ES-I3 (cell line): ENCODE data around the gene CAMTA2.
A peak's percentile ranks its signal among the peaks of the same experiment; 100 is the strongest.

ENCODE experiments used
- H3K36me3 ChIP-seq: 2 replicates; pipeline ENCODE4 v1.6.1; 2013; ENCODE audit warnings: mild to moderate bottlenecking, low read length, control low read depth, moderate library complexity; ENCODE audit not compliant: insufficient read depth
- H3K4me1 ChIP-seq: 2 replicates; pipeline ENCODE4 v1.6.1; 2013; ENCODE audit warnings: mild to moderate bottlenecking, control low read depth, low read length; ENCODE audit not compliant: insufficient read depth
- H3K9ac ChIP-seq: 2 replicates; pipeline ENCODE4 v1.6.1; 2013; ENCODE audit warnings: low read depth, mild to moderate bottlenecking, low read length, moderate library complexity
- H3K9me3 ChIP-seq: 2 replicates; pipeline ENCODE4 v1.6.1; 2013; ENCODE audit warnings: mild to moderate bottlenecking, low read length, moderate library complexity; ENCODE audit not compliant: control insufficient read depth, insufficient read depth

CAMTA2 gene

DNA sequence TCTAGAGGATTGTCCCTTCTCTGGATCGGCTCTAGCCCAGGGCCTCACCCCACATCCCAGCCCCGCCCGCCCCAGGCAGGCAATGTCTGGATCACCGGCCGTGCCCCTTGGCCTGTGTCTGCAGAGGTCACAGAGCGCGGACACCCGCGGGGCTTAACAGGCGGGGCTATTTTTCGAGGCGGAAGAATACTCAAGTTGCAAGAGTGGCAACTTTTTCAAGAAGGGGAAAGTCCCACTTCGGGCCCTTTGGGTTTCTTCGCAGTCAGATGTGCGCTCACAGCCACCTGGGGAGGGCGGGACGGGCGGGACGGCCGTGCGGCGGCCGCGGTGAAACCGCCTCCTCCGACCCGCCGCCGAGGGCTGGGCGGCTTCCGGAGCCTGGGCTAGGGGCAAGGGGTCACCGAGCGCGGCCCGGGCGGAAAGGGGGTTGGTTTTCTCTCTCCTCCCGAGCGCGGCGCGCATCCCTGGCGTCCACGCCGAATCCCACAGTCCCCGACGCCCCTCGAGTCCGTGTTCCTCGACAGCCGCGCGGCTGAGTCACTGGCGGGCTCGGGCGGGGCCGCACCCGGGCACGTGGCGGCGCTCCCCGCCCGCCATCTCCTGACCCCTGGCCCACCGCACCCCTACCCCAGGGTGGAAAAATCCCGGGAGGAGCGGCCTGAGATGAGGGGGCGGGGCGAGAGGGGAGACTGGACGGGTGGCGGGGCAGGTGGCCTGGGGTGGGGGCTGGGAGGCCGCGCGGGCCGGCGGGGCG, 38.0 kb downstream of the CAMTA2 start:
- Histone ChIP-seq H3K9ac (peak overlapping the region; percentile 76), H3K36me3 (peaks cover 9% of the 10 kb centered on the region), H3K9me3 (no peaks in the 10 kb centered on the region), H3K4me1 (peaks cover 22% of the 10 kb centered on the region)

DNA sequence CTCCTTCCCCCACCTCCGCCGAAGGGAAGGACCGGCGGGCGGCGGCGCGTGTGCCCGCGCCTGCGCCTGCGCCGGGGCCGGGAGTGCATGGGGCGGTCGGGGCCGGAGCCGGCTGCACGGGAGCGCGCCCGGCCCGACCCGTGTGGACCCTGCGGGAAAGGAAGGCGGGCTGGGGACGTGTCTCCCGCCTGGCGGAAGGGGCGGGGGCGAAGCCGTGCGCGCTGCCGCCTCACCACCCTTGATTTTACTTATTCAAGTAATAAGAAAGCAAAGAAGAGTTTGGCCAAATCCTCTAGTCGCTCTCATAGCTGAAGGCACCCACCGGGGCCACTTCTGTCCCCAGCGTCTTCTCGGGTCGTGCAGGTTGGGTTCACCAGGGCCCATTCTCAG, 38.5 kb downstream of the CAMTA2 start:
- H3K4me1 ChIP-seq = peaks cover 25% of the 10 kb centered on the region
- H3K36me3 ChIP-seq = peaks cover 9% of the 10 kb centered on the region
- no peaks in the 10 kb centered on the region for H3K9me3 ChIP-seq
- peak overlapping the region; percentile 76 for H3K9ac ChIP-seq

DNA sequence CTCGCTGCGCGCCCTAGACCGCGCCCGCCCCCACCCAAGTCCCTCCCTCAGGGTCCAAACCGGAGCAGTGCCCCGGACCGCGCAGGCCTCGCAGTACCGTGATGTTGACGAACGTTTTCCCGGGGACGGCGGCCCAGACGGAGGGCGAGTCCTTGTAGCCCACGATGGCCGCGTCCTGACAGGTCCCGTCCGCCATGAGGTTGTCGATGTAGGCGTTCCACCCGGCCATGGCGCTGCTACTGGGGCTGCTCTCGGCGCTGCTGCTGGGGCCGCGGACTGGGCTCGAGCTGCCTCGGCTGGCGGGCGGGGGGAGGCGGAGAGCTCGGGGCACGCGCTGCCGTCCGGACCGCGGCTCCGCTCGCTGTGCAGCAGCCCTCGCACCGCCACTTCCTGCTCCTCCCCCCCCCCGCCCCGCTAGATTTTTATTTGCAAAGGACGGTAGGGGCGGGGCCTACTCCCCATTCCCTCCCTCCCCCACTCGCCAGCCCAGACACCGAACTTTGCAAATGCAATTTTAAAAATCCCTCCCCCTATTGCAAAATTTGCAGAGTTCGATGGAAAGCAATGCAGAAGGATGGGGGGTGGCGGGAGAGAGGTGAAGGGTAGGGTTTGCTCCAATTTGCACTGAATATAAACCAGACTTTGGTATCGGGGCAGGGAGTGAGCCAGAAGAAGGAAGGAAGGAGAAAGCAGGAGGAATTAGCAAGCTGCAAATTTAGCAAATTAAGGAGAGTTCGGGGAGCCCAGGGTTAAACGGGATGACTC, 39.1 kb downstream of the CAMTA2 start, which contains the start of gene PFN1:
Gene PFN1 (minus strand): TSS at position 365 of the 765 bp plus-strand sequence. CDS start 136 bp downstream, at position 229.
- H3K4me1 ChIP-seq = peaks cover 25% of the 10 kb centered on the region
- no peaks in the 10 kb centered on the region for H3K9me3 ChIP-seq

DNA sequence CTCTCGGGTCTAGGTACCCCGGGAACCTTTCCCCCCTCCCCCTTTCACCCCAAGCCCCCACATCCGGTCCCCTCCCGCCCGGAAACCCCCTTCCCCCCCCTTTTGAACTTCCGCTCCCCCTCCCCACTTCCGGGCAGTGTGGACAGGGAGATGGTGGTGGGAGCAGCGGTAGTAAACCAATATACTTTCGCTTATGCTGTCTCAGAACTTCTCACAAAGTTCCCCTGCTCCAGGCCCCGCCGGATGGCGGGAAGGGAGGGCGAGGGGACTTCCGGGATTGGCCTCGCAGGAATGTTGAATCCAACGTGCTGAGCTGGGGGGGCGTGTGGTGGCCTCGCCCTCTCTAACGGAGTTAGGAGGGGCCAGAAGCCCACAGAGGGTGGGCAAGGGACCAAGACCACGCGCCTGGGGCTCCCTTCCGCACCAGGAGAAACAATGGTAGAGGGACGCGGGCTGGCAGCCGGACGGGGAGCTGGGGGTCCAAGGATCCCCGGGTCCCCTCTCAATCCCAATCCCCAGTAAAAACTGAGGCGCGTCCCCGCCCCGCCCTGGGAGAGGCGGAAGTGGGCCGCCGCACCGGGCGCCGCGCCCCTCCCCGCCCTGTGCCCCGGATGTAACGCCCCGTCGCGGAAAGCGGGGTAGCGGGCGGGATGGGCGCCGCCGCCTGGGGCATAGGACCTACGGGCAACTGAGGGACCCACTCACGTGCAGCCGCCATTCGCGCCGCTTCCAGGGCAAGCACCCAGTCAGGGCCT, 39.9 kb downstream of the CAMTA2 start:
- Histone ChIP-seq H3K9me3 (no peaks in the 10 kb centered on the region), H3K4me1 (peaks cover 25% of the 10 kb centered on the region), H3K36me3 (peaks cover 9% of the 10 kb centered on the region), H3K9ac (peak overlapping the region; percentile 76)

More for the DNA sequence above, 39.1 kb downstream of the CAMTA2 start, which contains the start of gene PFN1:
- peak within 1 kb of the TSS; percentile 76 for H3K9ac ChIP-seq
- peaks cover 9% of the 10 kb centered on the region for H3K36me3 ChIP-seq

DNA sequence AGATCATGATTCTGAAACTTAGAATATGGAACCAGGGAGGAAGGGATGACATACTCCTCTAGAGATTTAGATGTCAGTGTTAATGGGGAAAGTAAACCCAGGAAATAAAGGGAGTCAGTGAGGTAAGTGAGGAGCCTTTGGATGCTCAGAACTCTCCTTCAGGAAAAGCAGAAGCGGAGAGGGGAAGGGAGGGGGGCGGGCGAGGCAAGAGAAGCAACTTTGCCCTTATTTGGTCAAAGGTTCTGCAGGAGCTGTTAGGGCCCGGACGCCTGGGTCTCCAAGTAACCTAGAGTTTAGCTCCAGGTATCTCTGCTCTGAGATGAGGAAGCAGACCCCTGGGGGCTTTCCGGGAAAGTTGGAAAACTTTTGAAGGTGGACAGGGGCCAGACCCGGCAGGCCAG, 40.5 kb downstream of the CAMTA2 start:
- Histone ChIP-seq H3K36me3 (peaks cover 9% of the 10 kb centered on the region), H3K9me3 (no peaks in the 10 kb centered on the region), H3K4me1 (peaks cover 25% of the 10 kb centered on the region), H3K9ac (peak overlapping the region; percentile 76)

DNA sequence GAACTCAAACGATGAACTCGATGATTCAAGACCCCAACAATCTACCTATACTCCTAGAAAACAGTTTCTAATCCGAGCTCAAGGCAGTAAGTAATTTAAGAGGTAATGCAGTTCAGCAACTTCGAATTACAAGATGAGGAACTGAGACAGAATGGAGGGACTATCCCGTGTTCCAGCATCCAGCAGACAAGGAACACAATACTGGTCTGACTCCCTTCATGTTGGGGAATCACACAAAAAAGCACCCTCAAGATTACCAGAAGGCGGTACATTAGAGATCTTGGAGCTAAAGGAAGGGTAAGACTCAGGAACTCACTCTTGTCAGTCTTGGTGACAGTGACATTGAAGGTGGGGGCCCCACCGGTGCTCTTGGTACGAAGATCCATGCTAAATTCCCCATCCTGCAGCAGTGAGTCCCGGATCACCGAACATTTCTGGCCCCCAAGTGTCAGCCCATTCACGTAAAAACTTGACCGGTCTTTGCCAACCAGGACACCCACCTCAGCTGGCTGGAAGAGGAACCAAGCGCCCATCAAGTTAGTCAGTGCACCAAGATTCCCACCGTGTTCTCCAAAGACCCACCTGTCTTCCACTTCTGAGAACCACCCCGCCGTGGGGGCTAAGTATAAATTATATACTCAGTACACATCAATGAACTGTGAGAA, 41.0 kb downstream of the CAMTA2 start:
- Histone ChIP-seq H3K4me1 (peaks cover 20% of the 10 kb centered on the region), H3K36me3 (peaks cover 9% of the 10 kb centered on the region)

DNA sequence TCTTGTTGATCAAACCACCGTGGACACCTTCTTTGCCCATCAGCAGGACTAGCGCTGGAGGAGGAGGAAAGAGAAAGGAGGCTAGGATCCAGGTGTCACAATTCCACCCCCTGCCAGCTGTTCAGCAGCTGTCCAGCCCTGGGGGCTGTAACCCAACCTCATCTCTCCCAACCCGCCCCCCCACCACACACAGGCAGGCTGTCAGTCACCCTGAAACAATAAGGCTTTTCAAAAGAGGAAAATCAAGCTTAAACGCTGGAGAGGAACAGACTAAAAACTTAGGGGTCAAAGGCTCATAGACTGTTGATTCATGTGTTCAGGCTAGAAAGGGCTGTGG, 41.6 kb downstream of the CAMTA2 start:
- H3K4me1 ChIP-seq = peaks cover 20% of the 10 kb centered on the region
- no peaks in the 10 kb centered on the region for H3K9me3 ChIP-seq
- peaks cover 9% of the 10 kb centered on the region for H3K36me3 ChIP-seq
- 0 out of 2 replicates have a peak overlapping the region, but pooled peaks have one; percentile 76 for H3K9ac ChIP-seq

More for the DNA sequence above, 41.0 kb downstream of the CAMTA2 start:
- H3K9me3 ChIP-seq = no peaks in the 10 kb centered on the region
- H3K9ac ChIP-seq = peak overlapping the region; percentile 76

DNA sequence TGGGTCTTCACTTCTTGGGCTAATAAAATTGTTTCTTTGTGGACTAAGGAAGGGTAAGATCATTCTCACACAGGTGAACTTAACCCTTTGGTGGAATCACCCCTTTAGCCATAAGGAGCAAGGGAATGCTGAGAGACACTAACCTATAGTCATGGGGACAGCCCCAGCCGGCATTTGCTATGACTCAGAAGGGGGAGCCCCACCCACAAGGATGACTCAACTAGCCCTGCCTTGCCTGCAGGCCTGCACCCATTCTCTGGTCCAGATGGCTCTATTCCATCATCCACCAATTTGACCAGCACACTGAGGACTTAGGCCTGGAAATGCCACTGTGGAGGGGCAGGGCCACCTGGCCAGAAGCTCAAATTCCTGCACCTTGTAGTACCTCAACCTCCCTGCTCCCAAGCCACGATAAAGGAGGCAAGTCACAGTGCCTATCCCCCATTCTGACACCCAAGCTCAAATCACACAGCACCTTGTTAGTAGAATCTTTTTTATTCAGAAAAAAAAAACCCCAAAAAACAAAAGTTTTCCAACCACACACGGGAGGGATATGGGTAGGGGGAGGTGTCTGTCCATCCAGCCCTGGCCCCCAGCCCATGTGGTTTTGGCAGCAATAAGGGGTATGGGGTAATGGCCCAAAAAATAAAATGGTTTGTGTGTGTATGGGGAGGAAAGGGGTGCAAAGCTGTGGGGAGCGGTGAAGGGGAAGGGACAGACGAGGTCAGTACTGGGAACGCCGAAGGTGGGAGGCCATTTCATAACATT, 42.1 kb downstream of the CAMTA2 start:
- no peaks in the 10 kb centered on the region for H3K9me3 ChIP-seq
- peaks cover 9% of the 10 kb centered on the region for H3K36me3 ChIP-seq
- peaks cover 20% of the 10 kb centered on the region for H3K4me1 ChIP-seq
- H3K9ac ChIP-seq = no peak overlapping the region

DNA sequence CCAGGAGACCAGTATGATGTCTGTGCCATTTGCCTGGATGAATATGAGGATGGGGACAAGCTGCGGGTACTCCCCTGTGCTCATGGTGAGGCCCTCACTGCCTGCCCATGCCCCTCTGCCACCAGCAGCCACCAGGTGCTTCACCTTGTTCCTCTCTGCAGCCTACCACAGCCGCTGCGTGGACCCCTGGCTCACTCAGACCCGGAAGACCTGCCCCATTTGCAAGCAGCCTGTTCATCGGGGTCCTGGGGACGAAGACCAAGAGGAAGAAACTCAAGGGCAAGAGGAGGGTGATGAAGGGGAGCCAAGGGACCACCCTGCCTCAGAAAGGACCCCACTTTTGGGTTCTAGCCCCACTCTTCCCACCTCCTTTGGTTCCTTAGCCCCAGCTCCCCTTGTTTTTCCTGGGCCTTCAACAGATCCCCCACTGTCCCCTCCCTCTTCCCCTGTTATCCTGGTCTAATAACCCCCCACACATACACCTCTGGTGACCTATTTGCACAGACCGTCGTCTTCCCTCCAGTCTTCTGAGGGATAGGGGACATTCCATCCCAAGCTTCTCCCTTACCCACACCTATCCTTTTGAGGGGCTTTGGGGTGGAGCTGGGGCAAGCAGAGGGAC, 42.8 kb downstream of the CAMTA2 start:
- H3K4me1 ChIP-seq = peaks cover 20% of the 10 kb centered on the region
- peaks cover 9% of the 10 kb centered on the region for H3K36me3 ChIP-seq
- no peak overlapping the region; the same call in 1 of the 2 replicates for H3K9ac ChIP-seq
- H3K9me3 ChIP-seq = no peaks in the 10 kb centered on the region

DNA sequence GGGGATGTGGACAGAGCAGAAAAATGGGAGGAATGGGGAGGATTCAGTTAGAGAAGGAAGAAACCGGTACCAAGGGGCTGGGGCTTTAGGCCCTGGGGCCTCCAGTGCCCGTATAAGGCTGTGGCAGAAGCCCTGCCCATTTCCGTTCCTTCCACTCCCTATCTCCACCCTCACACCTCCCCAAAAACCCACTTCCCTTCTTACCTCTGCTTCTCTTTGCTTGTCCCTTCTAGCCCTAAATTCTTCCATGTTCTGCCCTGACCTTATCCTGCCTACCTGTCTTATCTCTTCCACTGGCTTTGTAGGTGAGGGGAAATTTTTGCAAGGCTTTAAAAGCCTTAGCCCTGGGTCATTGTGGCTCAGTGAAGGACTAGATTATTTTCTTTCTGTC, 43.3 kb downstream of the CAMTA2 start:
- no peaks in the 10 kb centered on the region for H3K9me3 ChIP-seq
- no peak overlapping the region; the same call in 1 of the 2 replicates for H3K9ac ChIP-seq
- peaks cover 9% of the 10 kb centered on the region for H3K36me3 ChIP-seq
- peaks cover 20% of the 10 kb centered on the region for H3K4me1 ChIP-seq

DNA sequence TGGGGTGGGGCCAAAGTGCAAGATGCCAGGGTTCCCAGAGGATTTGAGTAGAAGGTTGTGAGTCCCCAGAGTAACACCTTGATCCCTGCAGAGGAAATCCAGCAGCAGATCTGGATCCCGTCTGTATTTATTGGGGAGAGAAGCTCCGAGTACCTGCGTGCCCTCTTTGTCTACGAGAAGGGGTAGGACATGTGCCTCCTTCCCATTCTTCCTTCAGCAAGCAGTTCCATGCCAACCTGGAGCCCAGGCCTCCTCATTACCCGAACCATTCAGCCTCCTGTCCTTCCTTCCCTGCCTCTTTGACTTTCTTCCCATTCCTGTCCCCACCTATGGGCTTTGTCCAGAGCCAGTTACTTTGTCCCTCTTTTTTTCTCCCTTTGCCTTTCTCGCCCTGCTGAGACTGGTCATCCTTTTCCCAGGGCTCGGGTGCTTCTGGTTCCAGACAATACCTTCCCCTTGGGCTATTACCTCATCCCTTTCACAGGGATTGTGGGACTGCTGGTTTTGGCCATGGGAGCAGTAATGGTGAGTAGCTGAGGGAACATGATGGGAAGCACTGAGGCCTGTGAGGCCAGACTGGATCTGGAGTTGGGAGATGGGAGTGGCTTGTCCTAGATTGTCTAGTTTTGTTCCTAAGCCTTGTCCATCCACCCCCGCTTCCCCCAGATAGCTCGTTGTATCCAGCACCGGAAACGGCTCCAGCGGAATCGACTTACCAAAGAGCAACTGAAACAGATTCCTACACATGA, 44.5 kb downstream of the CAMTA2 start:
- no peak overlapping the region for H3K9ac ChIP-seq
- H3K4me1 ChIP-seq = peaks cover 23% of the 10 kb centered on the region

DNA sequence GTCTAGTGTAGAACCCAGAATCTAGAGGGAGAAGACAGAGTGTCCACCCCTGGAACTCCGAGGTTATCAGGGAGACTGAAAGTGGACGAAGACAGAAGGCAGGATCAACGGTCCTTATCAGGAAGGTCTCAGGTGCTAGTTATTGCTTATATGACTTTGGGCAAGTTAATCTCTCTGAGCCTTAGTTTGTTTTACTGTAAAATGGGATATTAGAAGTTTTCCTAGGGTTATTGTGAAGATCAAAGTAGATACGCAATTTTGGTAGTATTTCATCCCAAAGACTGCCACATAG, 46.2 kb downstream of the CAMTA2 start:
- peaks cover 8% of the 10 kb centered on the region for H3K36me3 ChIP-seq
- no peaks in the 10 kb centered on the region for H3K9me3 ChIP-seq
- H3K4me1 ChIP-seq = peaks cover 22% of the 10 kb centered on the region
- peak overlapping the region; percentile 98 for H3K9ac ChIP-seq

More for the DNA sequence above, 44.5 kb downstream of the CAMTA2 start:
- H3K9me3 ChIP-seq = no peaks in the 10 kb centered on the region
- H3K36me3 ChIP-seq = peaks cover 13% of the 10 kb centered on the region
